ENCODE results near the gene HMG20A. TPM values are rescaled to one million over a fixed set of nuclear protein-coding genes. Genes with fewer than 3 reads are reported as not detected.

HMG20A gene
- total and polyA plus RNA-seq, 2 of the 13 experiments (the other 11 are each of a cell fraction or from before 2014, with no cell fraction given), result 28.0 to 35.2 TPM

- no TSS peak for BruUV-seq (replicated peaks)
- no peak for DNase-seq (ENCODE audit: low spot score)
- no peak for FAIRE-seq
- Histone ChIP-seq H3K4me1 (ENCODE audit: insufficient read depth, low read length) (no peaks in the 10 kb centered on the region), H3K4me2 (ENCODE audit: low read depth, low read length) (no peak overlapping the region), H3K4me3 (replicated peaks in 1 of 3; ENCODE audit: insufficient read depth in 1 of 3, low read depth in 2 of 3, low read length in 3 of 3) (no peak overlapping the region), H2AFZ (ENCODE audit: low read length) (no peak overlapping the region), H3K9ac (ENCODE audit: insufficient read depth, low read depth, low read length) (no peak overlapping the region), H3K36me3 (replicated peaks in 1 of 2; ENCODE audit: control insufficient read depth in 1 of 2, insufficient read depth in 2 of 2, low read length in 2 of 2) (peaks cover 0 to 4% of the 10 kb centered on the region in 2 experiments; a peak in 1 of 5 replicates), H3K79me2 (ENCODE audit: insufficient read depth, low read length) (peaks cover 41% of the 10 kb centered on the region), H4K20me1 (ENCODE audit: insufficient read depth, low read length) (no peaks in the 10 kb centered on the region; the same call in 1 of the 2 replicates), H3K27ac (ENCODE audit: extremely low read length, insufficient read depth, low read length) (no peak overlapping the region), H3K9me3 (ENCODE audit: low read length) (peaks cover 32% of the 10 kb centered on the region), H3K27me3 (ENCODE audit: control insufficient read depth in 1 of 2, insufficient read depth in 2 of 2, low read length in 2 of 2) (no peaks in the 10 kb centered on the region)
- intact Hi-C loops (cut with micrococcal nuclease; ENCODE audit: unreplicated experiment) (no loop called here), in situ Hi-C loops (cut with HindIII; ENCODE audit: extremely low pct_ligation_motif_present, low pct_unique_long_range_greater_than_20kb) (no loop called here)
- POLR2A ChIA-PET, result no interaction called here
- ATAC-seq, result no peak
- WGBS (ENCODE audit: low lambda C conversion rate), result 98% methylated on average over 1 of the region's 1 CpG
- no peak for TF ChIP-seq ZKSCAN8 (CRISPR knock-in tag; IDR thresholded peaks at IDR 0.05; ENCODE audit: borderline replicate concordance)
- CTCF ChIA-PET (ENCODE audit: low intra/inter-chr PET ratio, low total read pairs), result no interaction called here
Observed at GRCh38 chr15:77398927-77399326, 21.8 kb upstream of the HMG20A start.

GRCh38 chr15:77400258-77400657, 20.4 kb upstream of the HMG20A start:
- Histone ChIP-seq H3K4me1 (ENCODE audit: insufficient read depth, low read length) (no peaks in the 10 kb centered on the region), H3K36me3 (replicated peaks in 1 of 2; ENCODE audit: control insufficient read depth in 1 of 2, insufficient read depth in 2 of 2, low read length in 2 of 2) (no peaks in the 10 kb centered on the region), H3K27ac (ENCODE audit: extremely low read length, insufficient read depth, low read length) (no peak overlapping the region), H3K27me3 (ENCODE audit: control insufficient read depth in 1 of 2, insufficient read depth in 2 of 2, low read length in 2 of 2) (no peaks in the 10 kb centered on the region), H2AFZ (ENCODE audit: low read length) (no peak overlapping the region), H3K79me2 (ENCODE audit: insufficient read depth, low read length) (peaks cover 44% of the 10 kb centered on the region), H3K9me3 (ENCODE audit: low read length) (peaks cover 28% of the 10 kb centered on the region), H3K4me2 (ENCODE audit: low read depth, low read length) (no peak overlapping the region), H3K4me3 (replicated peaks in 1 of 3; ENCODE audit: insufficient read depth in 1 of 3, low read depth in 2 of 3, low read length in 3 of 3) (no peak overlapping the region), H3K9ac (ENCODE audit: insufficient read depth, low read depth, low read length) (no peak overlapping the region), H4K20me1 (ENCODE audit: insufficient read depth, low read length) (no peaks in the 10 kb centered on the region; the same call in 1 of the 2 replicates)
- 100% methylated on average over 1 of the region's 1 CpG for WGBS (ENCODE audit: low lambda C conversion rate)
- BruUV-seq (replicated peaks), result no TSS peak
- ATAC-seq (no peak), FAIRE-seq (no peak), DNase-seq (ENCODE audit: low spot score) (no peak)
- in situ Hi-C loops (cut with HindIII; ENCODE audit: extremely low pct_ligation_motif_present, low pct_unique_long_range_greater_than_20kb), result no loop called here
- intact Hi-C loops (cut with micrococcal nuclease; ENCODE audit: unreplicated experiment), result no loop called here
- ChIA-PET POLR2A (no interaction called here), CTCF (ENCODE audit: low intra/inter-chr PET ratio, low total read pairs) (no interaction called here)
- TF ChIP-seq HDAC6 (IDR thresholded peaks at IDR 0.05; ENCODE audit: low read depth, low read length), result no peak
- no peak for TF ChIP-seq ZNF737 (CRISPR knock-in tag; IDR thresholded peaks at IDR 0.05; ENCODE audit: borderline replicate concordance)
- no peak for TF ChIP-seq BRF2 (CRISPR knock-in tag; IDR thresholded peaks at IDR 0.05)
- no peak for TF ChIP-seq CREM (IDR thresholded peaks at IDR 0.05)
- TF ChIP-seq CREM (CRISPR knock-in tag; IDR thresholded peaks at IDR 0.05), result no peak
- no peak for TF ChIP-seq SAP130 (CRISPR knock-in tag; IDR thresholded peaks at IDR 0.05; ENCODE audit: low read depth)
- no peak for TF ChIP-seq CREB3 (CRISPR knock-in tag; IDR thresholded peaks at IDR 0.05)

Data from HepG2 (cell line).